GM19467 (cell line): ENCODE data around the gene PRC1.
"Not testable (repeated sequence)": the region's sequence is repeated elsewhere in the genome, so short reads cannot be mapped to it uniquely, and the experiment has no call there.

Experiments used
- ATAC-seq: cut with Tn5 transposase; IDR thresholded peaks from one replicate; pipeline ENCODE4 v1.9.1; 2021; ENCODE audit warnings: mild to moderate bottlenecking, moderate library complexity; ENCODE audit not compliant: unreplicated experiment

PRC1 gene, protein sequence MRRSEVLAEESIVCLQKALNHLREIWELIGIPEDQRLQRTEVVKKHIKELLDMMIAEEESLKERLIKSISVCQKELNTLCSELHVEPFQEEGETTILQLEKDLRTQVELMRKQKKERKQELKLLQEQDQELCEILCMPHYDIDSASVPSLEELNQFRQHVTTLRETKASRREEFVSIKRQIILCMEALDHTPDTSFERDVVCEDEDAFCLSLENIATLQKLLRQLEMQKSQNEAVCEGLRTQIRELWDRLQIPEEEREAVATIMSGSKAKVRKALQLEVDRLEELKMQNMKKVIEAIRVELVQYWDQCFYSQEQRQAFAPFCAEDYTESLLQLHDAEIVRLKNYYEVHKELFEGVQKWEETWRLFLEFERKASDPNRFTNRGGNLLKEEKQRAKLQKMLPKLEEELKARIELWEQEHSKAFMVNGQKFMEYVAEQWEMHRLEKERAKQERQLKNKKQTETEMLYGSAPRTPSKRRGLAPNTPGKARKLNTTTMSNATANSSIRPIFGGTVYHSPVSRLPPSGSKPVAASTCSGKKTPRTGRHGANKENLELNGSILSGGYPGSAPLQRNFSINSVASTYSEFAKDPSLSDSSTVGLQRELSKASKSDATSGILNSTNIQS

DNA sequence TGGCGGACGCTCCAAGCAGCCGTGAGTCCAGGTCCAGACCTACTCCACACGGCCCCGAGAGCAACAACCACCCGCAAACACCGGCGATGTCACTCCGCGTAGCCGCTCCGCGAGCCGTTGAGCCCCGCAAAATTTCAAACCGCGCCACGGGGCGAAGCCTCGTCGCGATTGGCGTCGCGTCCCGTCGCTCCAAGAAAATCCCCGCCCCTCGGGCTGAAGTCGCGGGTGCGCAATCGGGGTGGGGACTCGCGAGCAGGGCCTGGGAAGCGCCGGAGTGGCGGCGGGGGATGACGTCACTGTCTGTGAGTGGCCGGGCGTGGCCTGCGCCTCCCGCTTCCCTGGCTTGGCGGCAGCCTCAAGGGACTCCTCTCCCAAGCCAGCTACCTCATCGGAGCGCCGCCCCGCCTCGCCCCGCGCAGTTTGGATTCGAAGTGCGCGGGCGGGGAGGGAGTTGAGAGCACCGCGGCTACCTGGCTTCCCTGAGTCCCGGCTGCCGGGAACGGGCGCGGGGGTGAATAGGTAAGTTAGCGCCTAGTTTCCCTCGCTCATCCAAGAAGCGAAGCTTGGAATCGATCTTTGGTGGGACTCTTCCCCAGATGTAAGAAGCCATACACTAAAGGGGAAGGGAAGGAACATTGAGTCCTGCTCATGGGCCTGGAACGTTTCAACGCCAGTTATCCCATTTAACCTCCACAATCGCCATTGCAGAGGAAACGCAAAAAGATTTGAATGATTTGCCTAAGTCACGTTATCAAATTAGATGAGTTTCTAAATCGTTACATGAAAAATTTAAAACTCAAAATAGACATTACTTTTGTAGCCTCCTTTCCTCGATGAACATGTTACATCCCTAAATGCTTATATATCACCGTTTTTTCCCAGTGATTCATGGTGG is at the start of gene PRC1:
PRC1 (minus strand) TSS at position 119 of the 895 bp plus-strand sequence; CDS start at position 1, 118 bp downstream.
- ATAC-seq, result peak; percentile 91

GRCh38 chr15:91043202-91043874 is 49.0 kb upstream of the PRC1 start:
- ATAC-seq, result no peak

DNA sequence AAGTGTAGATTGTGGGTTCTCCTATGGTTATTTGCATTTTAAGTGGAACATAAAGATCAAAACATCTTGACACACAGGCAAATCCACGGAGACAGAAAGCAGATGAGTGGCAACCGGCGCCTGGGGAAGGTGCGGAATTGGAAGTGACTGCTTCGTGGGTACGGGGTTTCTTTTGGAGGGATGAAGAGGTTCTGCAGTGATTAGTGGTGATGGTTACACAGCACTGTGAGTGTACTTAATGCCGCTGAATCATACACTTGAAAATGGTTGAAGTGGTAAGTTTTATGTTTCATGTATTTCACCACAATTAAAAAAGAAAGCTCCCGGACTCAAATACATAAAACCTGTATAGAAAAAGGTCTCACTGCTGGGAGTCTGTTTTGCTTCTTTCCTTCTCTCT is 46.5 kb upstream of the PRC1 start:
- ATAC-seq, result no peak

GRCh38 chr15:91039996-91040395 is 45.7 kb upstream of the PRC1 start:
- no peak for ATAC-seq

GRCh38 chr15:91032919-91033803 is 38.8 kb upstream of the PRC1 start:
- ATAC-seq, result no peak

GRCh38 chr15:91031796-91032195 is 37.5 kb upstream of the PRC1 start:
- ATAC-seq, result no peak

DNA sequence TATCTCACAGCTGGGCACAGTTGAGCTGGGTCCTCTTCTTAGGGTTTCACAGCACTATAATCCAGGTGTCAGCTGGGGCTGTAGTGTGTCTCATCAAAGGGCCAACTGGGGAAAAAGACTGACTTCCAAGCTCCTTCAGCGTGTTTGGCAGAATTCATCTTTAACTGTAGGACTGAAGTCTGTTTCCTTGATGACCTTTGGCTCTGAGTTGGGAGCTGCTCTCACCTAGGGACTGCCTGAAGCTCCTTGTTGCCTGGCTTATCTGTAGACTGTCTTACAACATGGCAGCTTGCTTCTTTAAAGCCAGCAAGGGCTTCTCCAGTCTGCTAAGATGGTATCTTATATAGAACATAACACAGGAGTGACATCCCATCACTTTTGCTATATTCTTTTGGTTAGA is 33.3 kb upstream of the PRC1 start:
- ATAC-seq, result no peak

- ATAC-seq, result no peak
These were observed 29.4 kb upstream of the PRC1 start for GRCh38 chr15:91023720-91024119.

- ATAC-seq, result no peak
These were observed 28.4 kb upstream of the PRC1 start for GRCh38 chr15:91022832-91023129.

DNA sequence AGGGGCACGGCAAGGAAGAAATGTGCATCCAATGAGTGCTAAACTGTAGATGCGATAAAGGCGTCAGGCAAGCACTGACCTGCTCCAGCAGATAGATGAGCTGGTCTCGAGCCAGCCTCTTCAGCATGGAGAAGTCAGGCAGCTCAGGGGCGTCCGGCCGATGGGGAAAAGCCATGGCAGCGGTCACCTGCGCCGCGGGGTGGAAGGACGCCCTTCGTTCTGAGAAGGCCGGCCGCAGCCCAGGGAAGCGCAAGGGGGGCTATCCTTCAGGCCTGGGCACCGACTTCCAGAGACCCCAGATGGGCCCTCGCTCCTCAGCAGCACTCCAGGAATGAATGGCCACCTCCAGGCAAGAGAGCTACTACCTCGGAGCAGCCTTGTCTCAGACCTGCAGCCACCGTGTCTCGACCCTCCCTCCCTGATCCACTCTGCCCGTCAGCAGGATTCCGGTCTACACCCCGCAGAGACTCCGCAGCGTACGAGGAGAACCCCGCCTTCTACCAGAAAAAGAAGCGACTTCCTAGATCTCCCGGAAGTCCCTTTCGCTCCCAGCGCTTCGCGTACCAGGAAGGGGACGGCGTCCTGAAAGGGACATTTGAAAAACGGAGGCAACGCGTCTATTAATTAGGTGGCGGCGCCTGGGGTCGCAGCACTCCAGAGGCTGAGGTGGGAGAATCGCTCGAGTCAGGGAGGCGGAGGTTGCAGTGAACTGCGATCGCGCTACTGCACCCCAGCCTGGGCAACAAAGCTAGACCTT is 27.9 kb upstream of the PRC1 start, which contains the start of gene VPS33B:
VPS33B (minus strand) TSS at position 520 of the 757 bp plus-strand sequence; CDS start at position 175, 345 bp downstream.
- peak; percentile 50 for ATAC-seq

DNA sequence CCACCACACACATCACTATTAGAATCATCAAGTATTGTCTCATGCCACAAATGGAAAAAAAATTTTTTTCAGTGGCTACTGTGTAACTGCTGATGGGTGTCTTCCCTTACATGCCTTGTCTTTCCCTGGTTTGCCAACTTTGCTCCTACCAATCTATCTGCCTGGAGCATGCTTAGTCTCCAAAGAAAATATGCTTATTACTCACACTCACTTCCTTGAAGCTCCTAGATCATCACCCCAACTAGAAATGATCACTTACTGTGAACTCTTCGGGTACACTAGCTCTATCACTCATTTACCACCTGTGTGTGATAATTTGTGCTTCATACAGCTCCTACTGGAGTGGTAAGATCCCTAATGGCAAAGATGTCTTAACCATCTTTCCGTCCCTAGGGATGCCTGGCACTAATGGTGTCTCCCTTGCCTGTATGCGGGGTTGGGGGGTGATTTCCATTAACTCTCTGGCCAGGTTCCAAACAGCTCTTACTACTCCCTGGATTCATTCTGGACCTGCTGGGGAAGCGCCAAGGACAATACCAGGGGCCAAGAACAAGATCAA is 27.3 kb upstream of the PRC1 start:
- ATAC-seq, result no peak

DNA sequence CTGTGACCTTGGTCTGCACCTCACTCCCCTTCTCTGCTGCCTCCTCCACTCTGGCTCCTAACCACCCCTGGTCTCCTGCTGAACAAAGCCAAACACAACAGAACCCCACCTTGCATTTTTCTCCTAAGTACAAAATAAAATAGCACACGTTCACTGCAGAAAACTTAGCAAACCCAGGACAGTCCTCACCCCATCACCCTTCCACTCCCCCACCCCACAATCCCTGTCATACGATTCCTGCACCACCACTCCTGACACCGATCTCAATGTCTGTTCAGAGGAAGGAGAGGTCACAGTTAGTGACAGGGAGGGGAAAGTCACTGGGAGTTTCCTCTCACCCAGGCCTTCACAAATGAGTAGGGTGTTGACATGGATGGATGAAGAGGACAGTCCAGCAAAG is 23.8 kb upstream of the PRC1 start:
- ATAC-seq, result no peak

DNA sequence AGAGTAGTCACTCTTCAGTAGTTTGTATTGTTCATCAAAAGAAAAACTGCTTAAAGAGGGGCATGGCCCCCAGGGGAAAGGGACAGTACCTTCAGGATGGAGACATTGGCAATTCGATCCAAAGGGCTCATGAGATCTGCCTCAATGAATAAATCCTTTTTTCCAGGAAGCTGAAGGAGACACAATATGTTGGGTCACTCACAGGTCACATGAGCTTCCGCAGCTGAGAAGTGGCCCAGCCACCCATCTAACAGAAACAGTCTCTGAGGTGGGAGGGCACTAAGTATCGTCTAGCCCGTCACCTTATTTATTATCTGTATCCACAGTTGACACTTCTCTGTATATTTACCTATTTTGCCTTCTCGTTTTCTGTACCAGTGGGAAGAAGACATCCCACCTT is 23.4 kb upstream of the PRC1 start:
- no peak for ATAC-seq

- ATAC-seq, result not testable (repeated sequence)
These were observed 19.4 kb upstream of the PRC1 start for GRCh38 chr15:91013701-91014100.

GRCh38 chr15:91007266-91007665 is 12.9 kb upstream of the PRC1 start:
- ATAC-seq, result no peak

DNA sequence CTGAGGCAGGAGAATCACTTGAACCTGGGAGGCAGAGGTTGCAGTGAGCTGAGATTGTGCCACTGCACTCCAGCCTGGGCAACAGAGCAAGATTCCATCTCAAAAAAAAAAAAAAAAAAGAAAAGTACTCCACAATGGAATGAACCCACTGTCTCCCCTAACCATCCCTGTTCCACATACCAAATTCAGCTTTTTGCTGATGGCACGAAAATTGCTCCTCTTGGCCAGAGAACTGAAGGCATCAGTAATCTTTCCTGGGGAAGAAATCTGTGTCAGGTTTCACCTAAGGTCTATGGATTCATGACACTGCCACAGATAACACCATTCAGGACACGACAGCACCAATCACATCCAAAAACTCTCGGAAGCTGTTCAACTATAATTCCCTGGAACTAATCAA is 6.9 kb upstream of the PRC1 start:
- ATAC-seq, result no peak

DNA sequence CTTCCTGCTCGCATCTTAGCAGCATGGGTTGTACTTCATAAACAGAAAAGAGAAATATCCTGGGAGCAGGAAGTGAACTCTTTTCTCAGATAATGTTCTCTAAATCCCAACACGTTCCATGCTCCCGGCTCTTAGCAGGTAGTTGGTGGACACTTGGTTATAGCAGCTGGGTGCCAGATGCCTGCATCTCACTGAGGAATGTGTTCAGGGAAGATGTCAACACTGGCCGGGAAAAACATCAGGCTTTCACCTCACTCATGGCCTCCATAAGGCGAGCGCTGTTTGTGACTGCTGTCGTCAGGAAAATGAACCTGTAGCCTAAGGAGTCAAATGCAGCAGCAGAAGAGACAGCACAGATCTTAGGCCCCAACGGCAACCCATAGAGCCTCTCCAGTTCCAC is 4.4 kb upstream of the PRC1 start:
- no peak for ATAC-seq

GRCh38 chr15:90994059-90994416 is 297 bp downstream of the PRC1 start:
- ATAC-seq, result peak; percentile 5
